Left ventricle myocardium inferior (tissue), 1 donor: ENCODE data around the gene NR2F6. TPM values are rescaled to one million over a fixed set of nuclear protein-coding genes. Genes with fewer than 3 reads are reported as not detected.

Experiments
- DNase-seq: peaks from one replicate; pipeline ENCODE4 v3.0.0-alpha.2; 2020
- H3K27ac ChIP-seq: fragments of 200-600 bp; replicated peaks from 2 replicates; pipeline ENCODE4 v1.8.0; 2021
- H3K27me3 ChIP-seq: fragments of 200-600 bp; 2 replicates; pipeline ENCODE4 v1.8.0; 2021; ENCODE audit warnings: low read depth
- H3K36me3 ChIP-seq: fragments of 200-600 bp; 2 replicates; pipeline ENCODE4 v1.8.0; 2021
- H3K4me1 ChIP-seq: fragments of 200-600 bp; 2 replicates; pipeline ENCODE4 v1.8.0; 2021
- H3K4me3 ChIP-seq: fragments of 200-600 bp; 2 replicates; pipeline ENCODE4 v1.8.0; 2021; ENCODE audit warnings: mild to moderate bottlenecking, moderate library complexity
- H3K9me3 ChIP-seq: fragments of 200-600 bp; replicated peaks from 2 replicates; pipeline ENCODE4 v1.8.0; 2021
- intact Hi-C: fragments of 100-400 bp; cut with micrococcal nuclease; formaldehyde crosslinking; loops from one replicate; pipeline ENCODE4 v1.11.0; 2022
- total RNA-seq: library from RNA; stranded (reverse); fragmentation: NEBNext Ultra II Directional; extraction: Animal tissue kit (Norgen Biotek cat#: 25700); gene quantifications from one replicate; pipeline ENCODE4 v1.2.1, GENCODE V29; 2021
- TF ChIP-seq, protein P1 (sequence below): fragments of 200-600 bp; IDR thresholded peaks from 2 replicates; pipeline ENCODE4 v1.8.0; 2021; ENCODE audit warnings: antibody characterized with exemption, mild to moderate bottlenecking, borderline replicate concordance
- donor health status: DM: no; HTN: yes; CAD: no; lungs with severe emphysema.

The NR2F6 gene
- total RNA-seq, 1 donor from 2014 or later, result 60.1 TPM

GRCh38 chr19:17210296-17210695, 35.4 kb downstream of the NR2F6 start:
- Histone ChIP-seq H3K27ac (peak overlapping the region; percentile 27), H3K9me3 (no peaks in the 10 kb centered on the region), H3K4me1 (peaks cover 8% of the 10 kb centered on the region), H3K4me3 (no peak overlapping the region), H3K27me3 (no peaks in the 10 kb centered on the region), H3K36me3 (peaks cover 69% of the 10 kb centered on the region)
- no peak for DNase-seq
- TF ChIP-seq, protein P1, sequence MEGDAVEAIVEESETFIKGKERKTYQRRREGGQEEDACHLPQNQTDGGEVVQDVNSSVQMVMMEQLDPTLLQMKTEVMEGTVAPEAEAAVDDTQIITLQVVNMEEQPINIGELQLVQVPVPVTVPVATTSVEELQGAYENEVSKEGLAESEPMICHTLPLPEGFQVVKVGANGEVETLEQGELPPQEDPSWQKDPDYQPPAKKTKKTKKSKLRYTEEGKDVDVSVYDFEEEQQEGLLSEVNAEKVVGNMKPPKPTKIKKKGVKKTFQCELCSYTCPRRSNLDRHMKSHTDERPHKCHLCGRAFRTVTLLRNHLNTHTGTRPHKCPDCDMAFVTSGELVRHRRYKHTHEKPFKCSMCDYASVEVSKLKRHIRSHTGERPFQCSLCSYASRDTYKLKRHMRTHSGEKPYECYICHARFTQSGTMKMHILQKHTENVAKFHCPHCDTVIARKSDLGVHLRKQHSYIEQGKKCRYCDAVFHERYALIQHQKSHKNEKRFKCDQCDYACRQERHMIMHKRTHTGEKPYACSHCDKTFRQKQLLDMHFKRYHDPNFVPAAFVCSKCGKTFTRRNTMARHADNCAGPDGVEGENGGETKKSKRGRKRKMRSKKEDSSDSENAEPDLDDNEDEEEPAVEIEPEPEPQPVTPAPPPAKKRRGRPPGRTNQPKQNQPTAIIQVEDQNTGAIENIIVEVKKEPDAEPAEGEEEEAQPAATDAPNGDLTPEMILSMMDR, result no peak
- intact Hi-C loops, result no loop called here

DNA sequence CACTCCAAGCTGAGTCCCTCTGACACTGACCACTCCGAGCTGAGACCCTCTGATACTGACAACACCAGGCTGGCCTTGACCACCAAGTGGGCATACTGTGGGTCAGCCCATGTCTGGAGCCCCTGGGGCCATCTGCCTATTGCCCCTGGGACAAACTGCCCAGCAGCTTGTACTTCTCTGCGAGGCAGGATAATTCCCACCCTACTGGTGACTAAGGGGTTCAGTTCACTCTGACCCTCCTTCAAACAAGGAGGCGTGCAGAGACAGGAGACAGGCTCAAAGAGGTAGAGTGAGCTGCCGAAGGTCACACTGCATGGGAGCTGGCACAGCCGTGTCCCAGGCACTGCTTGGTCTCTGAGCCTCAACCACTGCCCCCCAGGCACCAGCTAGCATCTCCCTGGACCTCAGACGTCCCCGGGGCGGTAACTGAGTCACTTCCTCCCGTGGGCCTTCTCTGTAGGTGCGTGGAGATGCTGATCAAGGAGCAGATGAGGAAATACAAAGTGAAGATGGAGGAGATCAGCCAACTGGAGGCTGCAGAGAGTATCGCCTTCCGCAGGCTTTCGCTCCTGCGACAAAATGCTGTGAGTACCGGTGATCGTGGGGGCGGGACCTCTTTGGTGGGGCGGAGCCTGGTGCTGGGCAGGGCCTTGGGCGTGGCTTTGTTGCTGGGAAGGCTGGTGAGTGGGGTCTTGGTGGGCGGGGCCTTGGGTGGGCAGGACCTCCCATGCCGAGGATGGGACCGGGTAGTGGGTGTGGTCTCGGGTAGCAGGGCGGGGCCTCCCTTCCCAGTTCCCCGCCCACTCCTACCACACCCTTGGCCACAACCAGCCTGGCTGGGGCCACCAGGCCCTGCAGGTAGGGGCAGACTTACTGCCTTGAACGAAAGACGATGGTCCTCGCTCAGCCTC, 36.3 kb downstream of the NR2F6 start:
- Histone ChIP-seq H3K27me3 (no peaks in the 10 kb centered on the region), H3K4me1 (peaks cover under 1% of the 10 kb centered on the region), H3K36me3 (peaks cover 71% of the 10 kb centered on the region), H3K4me3 (no peak overlapping the region), H3K9me3 (no peaks in the 10 kb centered on the region), H3K27ac (peak overlapping the region; percentile 27)
- DNase-seq, result no peak
- TF ChIP-seq, protein P1, result no peak
- intact Hi-C loops, result no loop called here

DNA sequence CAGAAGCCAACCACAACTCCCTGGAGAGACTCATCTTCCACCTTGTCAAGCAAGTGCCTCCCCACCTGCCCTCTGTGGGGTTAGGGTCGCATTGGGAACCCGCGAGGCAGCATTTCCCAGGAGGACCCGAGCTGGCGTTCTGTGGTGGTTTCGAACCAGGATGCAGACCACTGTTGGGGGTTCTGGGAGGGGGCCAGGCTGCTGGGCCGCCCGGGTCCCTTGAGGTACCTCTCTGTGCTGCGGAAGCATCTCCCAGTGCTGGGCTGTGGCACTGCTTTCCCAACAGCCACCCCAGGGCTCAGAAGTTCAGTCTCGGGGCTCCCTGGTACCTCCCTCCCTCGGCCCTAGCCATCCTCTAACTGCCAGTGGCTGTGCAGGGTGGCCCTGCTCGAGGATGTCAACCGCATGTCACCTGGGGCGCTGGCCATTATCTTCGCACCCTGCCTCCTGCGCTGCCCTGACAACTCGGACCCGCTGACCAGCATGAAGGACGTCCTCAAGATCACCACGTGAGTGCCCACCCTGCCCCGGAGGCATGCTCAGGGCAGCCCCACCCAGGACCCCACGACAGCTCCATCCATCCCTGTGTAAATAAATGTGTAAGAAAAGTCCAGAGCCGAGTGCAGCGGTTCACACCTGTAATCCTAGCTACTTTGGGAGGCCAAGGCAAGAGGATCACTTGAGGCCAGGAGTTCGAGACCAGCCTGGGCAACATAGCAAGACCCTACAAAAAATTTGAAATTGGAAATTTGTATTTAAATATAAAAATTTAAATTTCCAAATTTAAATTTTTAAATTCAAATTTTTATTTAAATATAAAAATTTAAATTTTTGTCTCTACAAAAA, 38.8 kb downstream of the NR2F6 start:
- DNase-seq, result no peak
- TF ChIP-seq, protein P1, result no peak
- no peak overlapping the region for H3K4me3 ChIP-seq
- H3K27me3 ChIP-seq, result no peaks in the 10 kb centered on the region
- intact Hi-C loops, result no loop called here
- peaks cover 81% of the 10 kb centered on the region for H3K36me3 ChIP-seq
- no peaks in the 10 kb centered on the region for H3K9me3 ChIP-seq
- H3K27ac ChIP-seq, result no peak overlapping the region
- no peaks in the 10 kb centered on the region for H3K4me1 ChIP-seq

GRCh38 chr19:17205237-17206140, 40.2 kb downstream of the NR2F6 start:
- Histone ChIP-seq H3K27ac (no peak overlapping the region), H3K4me1 (no peaks in the 10 kb centered on the region), H3K27me3 (no peaks in the 10 kb centered on the region), H3K36me3 (peaks cover 81% of the 10 kb centered on the region), H3K9me3 (no peaks in the 10 kb centered on the region), H3K4me3 (no peak overlapping the region)
- TF ChIP-seq, protein P1, result peak; percentile 74
- DNase-seq, result peak; percentile 47
- intact Hi-C loops, result no loop called here

- TF ChIP-seq, protein P1, result no peak
- no peak overlapping the region for H3K27ac ChIP-seq
- H3K27me3 ChIP-seq, result no peaks in the 10 kb centered on the region
- no peak for DNase-seq
- H3K36me3 ChIP-seq, result peaks cover 86% of the 10 kb centered on the region
- H3K4me3 ChIP-seq, result no peak overlapping the region
- intact Hi-C loops, result no loop called here
- H3K4me1 ChIP-seq, result peaks cover 4% of the 10 kb centered on the region
- H3K9me3 ChIP-seq, result no peaks in the 10 kb centered on the region
These were observed 43.0 kb downstream of the NR2F6 start for GRCh38 chr19:17202713-17203112.
